GM18909 (cell line): ENCODE measurements around the gene ERCC6L.
A peak's percentile ranks its signal among the peaks of the same experiment; 100 is the strongest.

ENCODE experiments used
- ATAC-seq: cut with Tn5 transposase; IDR thresholded peaks from one replicate; pipeline ENCODE4 v1.9.1; 2021; ENCODE audit warnings: mild to moderate bottlenecking; ENCODE audit not compliant: unreplicated experiment, poor library complexity

The ERCC6L gene, protein sequence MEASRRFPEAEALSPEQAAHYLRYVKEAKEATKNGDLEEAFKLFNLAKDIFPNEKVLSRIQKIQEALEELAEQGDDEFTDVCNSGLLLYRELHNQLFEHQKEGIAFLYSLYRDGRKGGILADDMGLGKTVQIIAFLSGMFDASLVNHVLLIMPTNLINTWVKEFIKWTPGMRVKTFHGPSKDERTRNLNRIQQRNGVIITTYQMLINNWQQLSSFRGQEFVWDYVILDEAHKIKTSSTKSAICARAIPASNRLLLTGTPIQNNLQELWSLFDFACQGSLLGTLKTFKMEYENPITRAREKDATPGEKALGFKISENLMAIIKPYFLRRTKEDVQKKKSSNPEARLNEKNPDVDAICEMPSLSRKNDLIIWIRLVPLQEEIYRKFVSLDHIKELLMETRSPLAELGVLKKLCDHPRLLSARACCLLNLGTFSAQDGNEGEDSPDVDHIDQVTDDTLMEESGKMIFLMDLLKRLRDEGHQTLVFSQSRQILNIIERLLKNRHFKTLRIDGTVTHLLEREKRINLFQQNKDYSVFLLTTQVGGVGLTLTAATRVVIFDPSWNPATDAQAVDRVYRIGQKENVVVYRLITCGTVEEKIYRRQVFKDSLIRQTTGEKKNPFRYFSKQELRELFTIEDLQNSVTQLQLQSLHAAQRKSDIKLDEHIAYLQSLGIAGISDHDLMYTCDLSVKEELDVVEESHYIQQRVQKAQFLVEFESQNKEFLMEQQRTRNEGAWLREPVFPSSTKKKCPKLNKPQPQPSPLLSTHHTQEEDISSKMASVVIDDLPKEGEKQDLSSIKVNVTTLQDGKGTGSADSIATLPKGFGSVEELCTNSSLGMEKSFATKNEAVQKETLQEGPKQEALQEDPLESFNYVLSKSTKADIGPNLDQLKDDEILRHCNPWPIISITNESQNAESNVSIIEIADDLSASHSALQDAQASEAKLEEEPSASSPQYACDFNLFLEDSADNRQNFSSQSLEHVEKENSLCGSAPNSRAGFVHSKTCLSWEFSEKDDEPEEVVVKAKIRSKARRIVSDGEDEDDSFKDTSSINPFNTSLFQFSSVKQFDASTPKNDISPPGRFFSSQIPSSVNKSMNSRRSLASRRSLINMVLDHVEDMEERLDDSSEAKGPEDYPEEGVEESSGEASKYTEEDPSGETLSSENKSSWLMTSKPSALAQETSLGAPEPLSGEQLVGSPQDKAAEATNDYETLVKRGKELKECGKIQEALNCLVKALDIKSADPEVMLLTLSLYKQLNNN

DNA sequence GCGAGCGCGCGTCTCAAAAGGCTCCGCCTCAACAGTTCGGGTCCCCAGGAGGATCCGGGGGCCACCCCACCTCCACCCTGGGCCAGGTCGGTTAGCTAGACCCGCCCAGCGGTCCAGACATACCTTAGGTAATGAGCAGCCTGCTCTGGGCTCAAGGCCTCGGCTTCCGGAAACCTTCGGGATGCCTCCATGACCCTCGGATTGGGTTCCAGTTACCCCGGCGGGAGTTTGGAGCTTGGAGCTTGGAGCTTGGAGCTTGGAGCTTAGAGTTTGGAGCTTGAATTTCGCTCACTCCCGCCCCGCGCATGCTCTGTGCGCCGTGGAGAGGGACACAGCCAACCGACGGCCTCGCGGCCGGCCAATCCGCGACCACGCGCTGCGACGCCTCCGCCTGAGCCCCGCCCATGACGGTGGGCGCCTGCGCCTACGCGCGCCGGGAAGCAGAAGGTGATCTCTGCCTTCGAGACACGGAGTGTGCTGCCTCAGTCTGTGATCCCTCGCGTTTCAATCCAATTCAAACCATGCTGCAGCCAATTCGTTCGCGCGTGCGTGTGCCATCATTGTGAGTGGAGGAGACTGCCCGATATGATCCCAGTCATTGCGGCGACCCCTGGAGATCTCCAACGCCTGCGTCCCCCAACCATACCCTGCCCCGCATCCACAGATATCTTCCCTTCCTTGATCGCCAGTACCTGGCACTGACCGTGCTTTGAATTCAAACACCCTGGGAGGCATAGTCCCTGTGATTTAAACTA is at the start of gene ERCC6L:
Gene ERCC6L (minus strand): TSS at position 307 of the 755 bp plus-strand sequence. CDS start 116 bp downstream, at position 191.
- peak; percentile 96 for ATAC-seq

DNA sequence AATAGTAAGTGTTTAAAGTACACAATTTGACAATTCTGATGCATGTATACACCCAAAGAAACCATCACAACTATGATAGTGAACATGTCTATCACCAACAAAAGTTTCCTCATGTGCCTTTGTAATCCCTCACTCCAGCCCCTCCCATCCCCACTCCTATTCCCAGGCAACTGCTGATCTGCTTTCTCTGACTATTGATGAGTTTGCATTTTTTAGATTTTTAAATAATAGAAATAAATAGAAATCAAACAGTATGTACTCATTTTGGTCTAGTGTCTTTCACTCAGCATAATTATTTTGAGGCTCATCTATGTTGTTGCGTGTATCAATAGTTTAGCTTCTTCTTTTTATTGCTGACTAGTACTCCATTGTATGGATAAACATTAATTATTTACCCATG is 43.5 kb upstream of the ERCC6L start:
- no peak for ATAC-seq

DNA sequence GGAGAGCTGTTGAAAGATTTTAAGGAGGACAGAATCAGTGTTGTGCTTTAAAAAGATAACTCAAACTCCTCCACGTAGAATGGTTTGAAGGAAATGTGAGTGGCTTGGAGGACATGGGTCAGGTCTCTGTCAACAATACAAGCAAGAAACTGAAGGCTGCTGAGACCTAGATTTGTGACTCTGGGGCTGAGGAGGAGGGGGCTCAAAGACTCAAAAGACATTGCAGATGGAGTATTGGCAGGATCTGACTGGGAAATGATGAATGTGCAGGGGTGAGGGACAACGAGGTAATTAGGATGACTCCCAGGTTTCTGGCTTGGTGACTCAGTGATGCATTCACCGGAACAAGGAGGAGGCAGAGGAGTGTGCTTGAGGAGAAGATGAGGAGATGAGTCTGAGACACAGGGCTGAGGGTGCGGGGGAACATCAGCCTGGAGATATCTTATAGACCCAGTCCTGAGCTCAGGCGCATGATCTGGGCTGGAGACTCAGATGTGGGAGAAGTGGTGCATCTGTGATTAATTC is 41.6 kb upstream of the ERCC6L start:
- no peak for ATAC-seq

DNA sequence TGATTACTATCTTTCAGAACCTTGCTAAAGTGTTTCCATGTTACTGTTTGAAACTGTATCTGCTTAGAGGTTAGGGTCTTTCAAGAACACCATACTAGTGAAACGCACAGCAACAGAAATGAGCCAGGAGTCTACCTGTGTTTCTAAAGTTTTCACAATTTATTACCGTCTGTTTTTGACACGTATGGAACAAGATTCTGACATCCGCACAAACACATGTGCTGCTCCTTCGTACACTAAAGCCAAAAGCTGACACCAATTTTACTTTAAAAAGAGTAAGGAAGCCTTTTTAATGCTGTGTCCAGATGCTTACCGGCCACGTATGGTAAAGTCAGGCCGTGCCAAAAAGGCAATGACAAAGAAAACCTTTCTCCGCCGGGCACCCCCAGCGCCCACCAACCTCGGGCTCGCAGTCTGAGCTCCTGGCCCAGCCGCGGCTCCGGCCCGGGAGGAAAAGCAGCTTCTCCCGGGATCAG is 37.7 kb upstream of the ERCC6L start:
- ATAC-seq = no peak

DNA sequence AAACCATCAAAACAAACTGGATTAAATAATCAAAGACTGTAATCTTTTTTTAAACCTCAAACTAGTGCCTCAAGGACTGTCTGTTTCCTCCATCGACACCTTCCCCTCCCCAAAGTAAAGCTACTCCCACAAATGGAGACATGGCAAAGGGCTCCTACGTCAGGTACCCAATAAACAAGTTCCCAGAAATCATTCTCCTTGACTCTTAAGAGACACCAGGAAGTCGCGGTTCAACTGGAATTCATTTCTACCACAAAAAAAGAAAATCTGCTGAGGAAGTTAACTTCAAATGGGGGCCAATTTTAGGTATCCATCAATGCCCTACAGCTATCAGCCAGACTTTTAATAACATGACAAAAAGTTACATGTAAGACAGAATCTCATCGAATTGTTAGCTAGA is 35.7 kb upstream of the ERCC6L start:
- no peak for ATAC-seq

DNA sequence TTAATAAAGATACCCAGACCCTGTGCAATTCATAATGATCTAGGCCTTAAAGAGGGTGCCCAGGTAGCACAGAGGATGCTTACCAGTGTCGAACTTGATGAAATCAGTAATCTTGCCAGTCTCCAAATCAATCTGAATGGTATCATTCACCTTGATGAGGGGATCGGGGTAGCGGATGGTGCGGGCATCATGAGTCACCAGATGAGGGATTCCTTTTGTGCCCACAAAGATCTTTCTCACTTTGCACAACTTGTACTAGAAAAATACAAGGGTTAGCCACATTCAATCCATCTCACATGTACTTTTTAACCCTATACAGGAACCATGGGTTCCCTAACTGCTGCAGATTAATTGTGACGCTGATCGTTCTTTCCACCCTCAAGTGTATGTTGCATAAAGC is 34.9 kb upstream of the ERCC6L start:
- no peak for ATAC-seq

DNA sequence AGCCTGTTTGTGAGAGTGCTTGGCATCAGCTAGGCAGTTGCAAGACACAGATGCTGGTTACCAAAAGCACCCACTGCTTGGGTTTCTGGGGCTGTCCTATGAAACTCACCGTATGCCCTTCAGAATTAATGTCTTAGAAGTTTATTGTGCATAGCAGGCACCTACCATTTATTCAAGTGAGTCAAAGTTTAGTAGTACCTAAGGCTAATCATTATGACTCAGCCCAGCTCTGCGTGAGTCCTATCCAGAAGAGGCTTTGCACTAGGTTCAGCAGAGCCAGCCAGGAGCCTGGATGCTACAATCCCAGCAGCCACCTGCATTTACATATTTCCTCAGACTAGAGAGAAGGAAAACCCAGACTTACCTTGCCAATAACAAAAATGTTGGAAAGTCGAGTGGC is 34.0 kb upstream of the ERCC6L start:
- no peak for ATAC-seq

DNA sequence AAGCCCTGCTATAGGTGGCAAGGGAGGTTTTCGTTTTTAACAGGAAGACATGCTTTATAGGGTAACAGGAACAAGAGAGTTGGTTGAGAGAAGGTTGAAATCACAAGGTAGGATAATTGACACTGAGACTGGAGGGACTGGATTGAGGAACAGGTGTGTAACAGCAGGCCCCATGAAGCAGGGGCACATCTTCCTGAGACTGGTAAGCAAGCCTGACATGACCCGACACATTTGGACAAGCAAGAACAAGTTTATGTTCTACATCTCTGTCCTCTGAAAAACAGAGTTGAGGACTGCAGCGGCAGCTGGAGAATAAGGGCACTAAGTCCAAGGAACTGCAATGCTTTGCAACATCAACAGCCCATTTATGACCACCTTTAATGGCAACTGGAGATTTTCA is 33.0 kb upstream of the ERCC6L start:
- ATAC-seq = no peak

DNA sequence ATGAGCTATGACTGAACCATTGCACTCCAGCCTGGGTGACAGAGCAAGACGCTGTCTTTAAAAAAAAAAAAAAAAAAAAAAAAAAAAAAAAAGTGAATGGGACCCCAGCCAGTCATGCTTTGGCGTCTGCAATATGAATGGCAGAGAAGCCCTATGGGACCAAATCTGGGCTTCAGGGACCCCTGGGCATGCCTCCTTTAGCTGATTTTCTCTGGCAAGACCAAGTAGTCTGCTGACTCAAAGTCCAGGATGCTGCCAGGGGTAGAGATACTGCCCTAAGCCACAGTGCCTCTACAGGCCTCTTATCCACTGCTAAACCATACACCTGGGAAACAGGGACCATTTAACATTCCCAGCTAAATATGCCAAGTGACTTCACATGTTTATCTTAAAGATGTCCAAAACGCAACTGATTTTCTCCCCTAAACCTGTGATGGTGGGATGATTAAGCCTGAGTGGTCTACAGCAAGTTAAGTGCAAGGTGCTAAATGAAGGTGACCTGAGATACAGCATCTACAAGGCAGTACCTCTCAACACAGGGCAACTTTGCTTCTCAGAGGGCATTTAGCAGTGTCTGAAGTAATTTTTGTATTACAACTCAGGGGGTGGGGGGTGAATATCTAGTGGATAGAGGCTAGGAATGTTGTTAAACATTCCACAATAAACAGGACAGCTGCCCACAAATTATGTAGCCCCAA is 32.4 kb upstream of the ERCC6L start:
- ATAC-seq = no peak

DNA sequence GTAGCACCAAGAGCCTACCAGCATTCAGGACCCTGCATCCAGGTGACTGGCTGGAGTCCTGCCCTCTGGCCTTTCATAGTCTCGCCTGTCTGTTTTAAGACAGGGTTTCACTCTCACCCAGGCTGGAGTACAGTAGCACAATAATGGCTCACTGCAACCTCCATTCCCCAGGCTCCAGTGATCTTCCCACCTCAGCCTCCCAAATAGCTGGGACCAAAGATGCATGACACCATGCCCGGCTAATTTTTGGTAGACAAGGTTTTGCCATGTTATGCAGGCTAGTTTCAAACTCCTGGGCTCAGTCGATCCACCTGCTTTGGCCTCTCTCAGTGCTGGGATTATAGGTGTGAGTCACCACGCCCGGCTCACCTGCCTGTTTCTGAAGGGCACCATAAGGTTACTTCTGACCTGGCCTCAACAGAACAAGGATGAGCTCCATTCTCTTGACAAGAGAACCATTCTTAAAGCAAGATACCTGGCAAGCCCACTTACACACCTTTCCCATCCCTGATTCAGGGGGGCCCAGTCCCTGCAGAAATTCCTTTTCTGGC is 31.6 kb upstream of the ERCC6L start:
- ATAC-seq = no peak

DNA sequence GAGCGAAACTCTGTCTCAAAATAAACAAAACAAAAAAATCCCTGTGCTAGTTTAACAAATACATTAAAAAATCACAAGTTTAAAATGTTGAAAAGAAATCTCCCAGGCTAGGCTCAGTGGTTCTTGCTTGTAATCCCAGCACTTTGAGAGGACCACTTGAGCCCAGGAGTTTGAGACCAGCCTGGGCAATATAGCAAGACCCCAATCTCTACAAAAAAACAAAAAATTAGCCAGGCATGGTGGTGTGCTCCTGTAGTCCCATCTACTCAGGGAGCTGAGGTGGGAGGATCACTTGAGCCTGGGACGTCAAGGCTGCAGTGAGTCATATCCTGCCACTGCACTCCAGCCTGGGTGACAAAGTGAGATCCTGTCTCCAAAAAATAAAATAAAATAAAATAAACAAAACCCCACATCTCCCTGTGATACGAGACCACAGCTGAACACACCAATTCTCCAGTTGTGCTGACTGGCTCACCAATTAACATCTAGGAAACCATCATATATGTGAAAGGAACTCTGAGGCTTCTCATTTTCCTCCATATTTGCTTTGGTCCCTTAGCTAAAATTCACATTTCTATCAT is 30.9 kb upstream of the ERCC6L start:
- no peak for ATAC-seq

DNA sequence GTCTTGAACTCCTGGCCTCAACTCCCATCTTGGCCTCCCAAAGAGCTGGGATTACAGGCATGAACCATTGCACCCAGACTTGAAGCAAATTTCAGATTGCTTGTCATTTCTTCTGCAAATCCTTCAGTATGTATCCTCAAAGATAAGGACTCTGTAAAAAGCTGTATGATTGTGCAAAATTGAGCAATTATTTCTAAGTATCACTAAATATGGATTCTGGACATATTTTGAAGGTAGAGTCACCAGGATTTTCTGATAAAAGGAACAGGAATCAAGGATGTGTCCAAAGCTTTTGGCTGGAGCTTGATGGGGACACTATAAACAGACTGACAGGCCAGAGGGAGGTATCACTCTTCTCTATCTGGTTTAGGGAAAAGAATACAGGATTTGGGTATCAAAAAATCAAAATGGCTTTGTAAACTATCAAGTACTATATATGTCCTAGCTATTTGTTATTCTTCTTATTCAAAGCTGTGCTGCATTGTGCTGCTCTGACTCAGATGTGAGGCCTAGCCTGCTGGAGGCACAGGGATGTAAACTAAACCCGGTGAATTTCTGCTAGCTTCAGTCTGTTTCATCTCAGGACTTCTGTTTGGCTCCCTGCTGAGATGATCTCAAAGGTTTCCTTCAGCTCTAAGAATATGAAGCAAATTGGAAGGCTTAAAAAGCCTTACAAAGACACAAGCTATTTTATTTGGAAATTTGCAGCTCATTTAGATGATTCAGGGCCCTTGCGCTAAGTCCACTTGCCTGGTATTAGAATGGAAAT is 30.0 kb upstream of the ERCC6L start:
- no peak for ATAC-seq

DNA sequence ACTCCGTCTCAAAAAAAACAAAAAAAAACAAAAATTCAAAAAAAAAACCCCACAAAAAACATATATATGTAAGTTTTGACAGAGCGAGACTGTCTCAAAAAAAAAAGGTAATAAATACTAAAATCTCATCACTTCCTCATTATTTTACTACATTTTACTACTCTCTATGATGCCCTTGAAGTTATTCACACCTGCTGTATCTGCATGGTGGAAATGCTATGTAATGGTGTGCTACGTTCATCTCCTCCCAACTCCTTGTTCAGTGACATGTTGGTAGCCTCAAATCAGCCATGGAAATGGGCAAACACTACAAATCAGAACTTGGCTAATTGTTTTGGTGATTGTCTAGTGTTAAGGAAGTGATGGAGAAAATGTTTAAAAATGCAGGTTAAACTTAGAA is 26.4 kb upstream of the ERCC6L start:
- ATAC-seq = no peak

DNA sequence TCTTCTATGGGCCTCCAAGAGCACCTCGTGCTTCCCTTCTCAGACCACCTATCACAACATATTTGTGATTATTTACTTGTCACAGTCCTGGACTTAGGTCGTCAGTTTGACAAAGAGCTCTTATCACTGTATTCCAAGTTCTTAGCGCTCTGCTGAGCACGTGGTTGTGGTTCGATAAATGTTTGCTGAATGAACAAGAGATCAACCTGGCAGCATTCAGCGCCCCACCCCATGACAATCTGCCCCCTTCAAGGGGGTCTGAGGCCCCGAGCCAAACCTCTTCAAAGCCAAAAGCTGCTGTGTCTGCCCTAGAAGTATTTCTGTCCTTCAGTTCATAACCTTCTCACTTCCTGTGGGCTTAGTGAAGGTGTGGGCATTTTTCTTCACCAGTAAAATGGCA is 23.2 kb upstream of the ERCC6L start:
- no peak for ATAC-seq

DNA sequence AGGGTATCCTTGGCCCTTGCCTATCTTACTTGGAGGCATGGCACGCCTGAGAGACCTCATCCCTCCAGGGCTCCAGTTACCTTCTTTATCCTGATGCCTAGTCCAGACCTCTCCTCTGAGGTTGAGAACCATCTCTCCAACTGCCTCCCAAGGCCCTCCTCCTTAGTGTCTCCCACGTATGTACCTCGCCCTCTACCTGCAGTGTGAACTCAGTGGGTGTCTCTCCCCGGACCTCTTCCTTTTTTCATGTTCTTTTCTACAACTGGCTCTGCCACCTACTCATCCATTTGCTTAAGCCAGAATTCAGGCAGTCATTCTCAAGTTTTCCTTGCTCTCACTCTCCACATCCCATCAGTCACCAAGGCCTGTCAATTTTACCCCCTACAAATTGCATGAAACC is 21.6 kb upstream of the ERCC6L start:
- ATAC-seq = no peak

DNA sequence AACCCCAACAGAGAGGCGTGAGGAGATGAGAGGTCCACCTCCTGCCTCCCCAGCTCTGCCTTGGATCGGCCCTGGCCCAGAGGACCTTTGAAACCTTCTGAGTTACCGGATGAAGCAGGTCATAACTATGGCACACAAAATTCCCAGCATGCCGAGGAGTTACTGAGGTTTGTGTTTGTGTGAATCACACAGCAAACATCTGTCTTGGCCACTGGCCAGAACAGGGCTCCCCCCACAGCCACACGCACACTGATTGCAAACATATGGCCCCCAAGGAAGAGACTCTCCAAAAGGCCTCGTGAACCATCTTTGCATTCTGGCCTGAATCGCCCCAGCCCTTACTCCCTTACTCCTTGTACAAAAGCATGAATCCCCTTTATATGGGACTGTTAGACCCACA is 19.3 kb upstream of the ERCC6L start:
- ATAC-seq = no peak

DNA sequence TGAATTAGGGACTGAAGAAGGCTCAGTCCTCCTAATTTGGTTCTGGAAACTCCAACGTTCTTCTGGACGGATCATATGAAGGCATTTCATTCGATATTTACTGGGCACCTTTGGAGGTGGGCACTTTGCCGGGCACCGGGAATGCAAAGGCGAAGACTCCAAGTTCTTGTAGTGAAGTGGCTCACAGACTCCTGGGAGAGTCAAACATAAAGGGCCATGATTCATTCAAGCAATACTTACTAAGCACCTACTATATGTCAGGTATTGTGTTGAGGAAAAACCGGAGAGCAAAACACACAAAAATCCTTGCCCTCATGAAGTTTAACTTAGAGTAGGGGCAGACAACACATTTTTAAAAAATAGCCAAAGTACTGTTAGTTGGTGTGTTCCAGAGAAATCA is 17.0 kb upstream of the ERCC6L start:
- no peak for ATAC-seq

DNA sequence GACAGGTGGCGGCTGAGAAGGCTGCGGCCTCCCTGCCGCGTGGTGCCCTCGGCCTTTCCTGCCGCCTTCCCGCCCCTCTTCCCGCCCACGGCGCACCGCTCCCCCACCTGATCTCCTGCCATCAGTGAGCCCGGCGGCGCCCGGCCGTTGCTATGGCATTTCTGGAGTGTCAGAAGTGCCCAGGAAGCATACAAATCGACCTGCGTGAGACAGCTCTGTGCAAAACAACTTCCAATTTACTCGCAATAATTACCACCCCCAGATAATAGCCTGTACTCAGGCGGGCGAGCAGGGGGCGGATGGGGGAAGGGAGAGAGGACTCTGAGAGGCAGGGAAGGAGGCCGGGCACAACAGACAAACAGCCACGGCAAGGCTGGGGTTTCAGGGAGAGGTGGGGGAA is 16.6 kb upstream of the ERCC6L start:
- ATAC-seq = no peak
